ENCODE results near the gene ZNF521.

- no peak for TF ChIP-seq CTCF (conservative IDR thresholded peaks at IDR 0.05)
- no peak for TF ChIP-seq EZH2 (IDR thresholded peaks at IDR 0.05; ENCODE audit: low read depth)
Observed at GRCh38 chr18:25225151-25225550, 126.8 kb downstream of the ZNF521 start.

Data from PC-9 (cell line).